Neuronal stem cell (in vitro differentiated cells): Measurements from ENCODE around the gene CCNDBP1.

Source experiments
- DNase-seq: peaks from one replicate; pipeline ENCODE4 v3.0.0-alpha.2; 2013; ENCODE audit warnings: low spot score
- H2AFZ ChIP-seq: one replicate; pipeline ENCODE4 v1.6.1; 2013; ENCODE audit warnings: mild to moderate bottlenecking, low read length, inconsistent platforms
- H2AK5ac ChIP-seq: 2 replicates; pipeline ENCODE4 v1.6.1; 2013; ENCODE audit warnings: low read depth, mild to moderate bottlenecking, inconsistent platforms, low read length, moderate library complexity, mixed read lengths
- H2BK120ac ChIP-seq: 2 replicates; pipeline ENCODE4 v1.6.1; 2013; ENCODE audit warnings: low read depth, mild to moderate bottlenecking, inconsistent platforms, low read length, moderate library complexity, mixed read lengths
- H2BK12ac ChIP-seq: one replicate; pipeline ENCODE4 v1.6.1; 2013; ENCODE audit warnings: low read length, inconsistent platforms
- H2BK15ac ChIP-seq: 2 replicates; pipeline ENCODE4 v1.6.1; 2013; ENCODE audit warnings: mild to moderate bottlenecking, low read length, inconsistent platforms, mixed read lengths
- H2BK5ac ChIP-seq: one replicate; pipeline ENCODE4 v1.6.1; 2013; ENCODE audit warnings: inconsistent platforms, mild to moderate bottlenecking, low read length, moderate library complexity
- H3K14ac ChIP-seq: one replicate; pipeline ENCODE4 v1.6.1; 2013; ENCODE audit warnings: low read length, inconsistent platforms
- H3K18ac ChIP-seq: 2 replicates; pipeline ENCODE4 v1.6.1; 2013; ENCODE audit warnings: low read length, inconsistent platforms
- H3K23ac ChIP-seq: 2 replicates; pipeline ENCODE4 v1.6.1; 2013; ENCODE audit warnings: low read depth, mild to moderate bottlenecking, mixed read lengths, low read length, inconsistent platforms; ENCODE audit not compliant: poor library complexity
- H3K27ac ChIP-seq: replicated peaks from 3 replicates; pipeline ENCODE4 v1.5.1; 2013; ENCODE audit warnings: low read length, inconsistent platforms
- H3K27me3 ChIP-seq, 3 experiments: 2 replicates each; pipeline ENCODE4 v1.6.1; 2013; ENCODE audit warnings: low read length in 3 of 3, mild to moderate bottlenecking in 2 of 3, inconsistent platforms in 1 of 3, low read depth in 1 of 3, mixed read lengths in 1 of 3, moderate library complexity in 1 of 3; ENCODE audit not compliant: control insufficient read depth in 3 of 3, insufficient read depth in 3 of 3
- H3K36me3 ChIP-seq, 2 donors: replicated peaks in 1 of 2; 2 replicates each; pipeline ENCODE4 v1.6.1; 2013; ENCODE audit warnings: low read length in 2 of 2; ENCODE audit not compliant: control insufficient read depth in 2 of 2, insufficient read depth in 2 of 2
- H3K4ac ChIP-seq: 2 replicates; pipeline ENCODE4 v1.6.1; 2013; ENCODE audit warnings: inconsistent platforms, mild to moderate bottlenecking, low read length, moderate library complexity
- H3K4me1 ChIP-seq, 2 donors: 1 replicate in 1 of 2; 2 replicates in 1 of 2; pipeline ENCODE4 v1.6.1; 2013; ENCODE audit warnings: low read length in 2 of 2, low read depth in 1 of 2; ENCODE audit not compliant: control insufficient read depth in 2 of 2, insufficient read depth in 1 of 2
- H3K4me2 ChIP-seq: one replicate; pipeline ENCODE4 v1.6.1; 2013; ENCODE audit warnings: mild to moderate bottlenecking, low read length, inconsistent platforms; ENCODE audit not compliant: insufficient read depth, poor library complexity, severe bottlenecking
- H3K4me3 ChIP-seq, 2 donors: 2 replicates each; pipeline ENCODE4 v1.5.1; 2013; ENCODE audit warnings: low read length in 2 of 2, mild to moderate bottlenecking in 2 of 2, inconsistent platforms in 1 of 2, moderate library complexity in 1 of 2
- H3K79me1 ChIP-seq: one replicate; pipeline ENCODE4 v1.6.1; 2013; ENCODE audit warnings: low read depth, mild to moderate bottlenecking, inconsistent platforms, low read length, moderate library complexity
- H3K9ac ChIP-seq: one replicate; pipeline ENCODE4 v1.6.1; 2013; ENCODE audit warnings: mild to moderate bottlenecking, low read depth, low read length, inconsistent platforms; ENCODE audit not compliant: poor library complexity
- H3K9me3 ChIP-seq, 2 donors: replicated peaks in 1 of 2; 2 replicates each; pipeline versions ENCODE3 to v1.6.1; 2013; ENCODE audit warnings: low read length in 2 of 2, mild to moderate bottlenecking in 2 of 2, inconsistent platforms in 1 of 2, low read depth in 1 of 2, mixed read lengths in 1 of 2, moderate library complexity in 1 of 2; ENCODE audit not compliant: control insufficient read depth in 2 of 2, insufficient read depth in 1 of 2
- H4K8ac ChIP-seq: one replicate; pipeline ENCODE4 v1.6.1; 2013; ENCODE audit warnings: low read depth, mild to moderate bottlenecking, inconsistent platforms, low read length, moderate library complexity
- H4K91ac ChIP-seq: one replicate; pipeline ENCODE4 v1.6.1; 2013; ENCODE audit warnings: low read length, low read depth, mild to moderate bottlenecking, inconsistent platforms; ENCODE audit not compliant: poor library complexity
- WGBS, 2 donors: extraction: QIAGEN DNeasy Blood & Tissue Kit; methylation state at CpG; one replicate each; pipeline ENCODE4 v1.1.7; 2013; ENCODE audit warnings: missing lambda C conversion rate in 2 of 2, mixed read lengths in 1 of 2; ENCODE audit not compliant: insufficient read length in 2 of 2, insufficient replicate concordance in 1 of 2; ENCODE audit errors: extremely low coverage in 2 of 2; 5-methylcytosine and 5-hydroxymethylcytosine counted together

CCNDBP1 gene

GRCh38 chr15:43237842-43238470 lies 52.8 kb downstream of the CCNDBP1 start:
- Histone ChIP-seq H3K18ac (no peak overlapping the region), H3K4me3 (peak overlapping the region in 1 of 2 donors; percentile 56), H3K27me3 (peaks cover 0 to 41% (median 0%) of the 10 kb centered on the region in 3 experiments), H3K9me3 (no peaks in the 10 kb centered on the region), H3K23ac (peak overlapping the region; percentile 10), H2BK120ac (no peak overlapping the region), H3K4ac (no peak overlapping the region), H4K91ac (no peak overlapping the region), H3K9ac (no peak overlapping the region), H2BK12ac (no peak overlapping the region), H2AFZ (no peak overlapping the region), H3K27ac (no peak overlapping the region), H4K8ac (no peak overlapping the region), H3K36me3 (no peaks in the 10 kb centered on the region), H2BK5ac (no peak overlapping the region), H3K4me2 (no peak overlapping the region), H3K4me1 (peaks cover 0 to 8% of the 10 kb centered on the region in 2 donors), H2BK15ac (no peak overlapping the region), H2AK5ac (no peak overlapping the region), H3K79me1 (no peaks in the 10 kb centered on the region), H3K14ac (no peak overlapping the region)
- no peak for DNase-seq
- no CpG with 5 or more reads among the region's 9 CpGs for WGBS, 2 donors

GRCh38 chr15:43238671-43239131 lies 53.5 kb downstream of the CCNDBP1 start:
- Histone ChIP-seq H3K27ac (no peak overlapping the region), H2BK15ac (no peak overlapping the region), H3K9ac (no peak overlapping the region), H3K36me3 (no peaks in the 10 kb centered on the region), H3K23ac (no peak overlapping the region), H3K14ac (no peak overlapping the region), H3K18ac (no peak overlapping the region), H3K4ac (no peak overlapping the region), H3K79me1 (no peaks in the 10 kb centered on the region), H4K8ac (no peak overlapping the region), H2AFZ (peak overlapping the region; percentile 32), H3K4me3 (no peak overlapping the region), H4K91ac (no peak overlapping the region), H2AK5ac (no peak overlapping the region), H3K27me3 (peaks cover 0 to 42% (median 0%) of the 10 kb centered on the region in 3 experiments), H3K4me2 (no peak overlapping the region), H3K4me1 (peaks cover 0 to 8% of the 10 kb centered on the region in 2 donors), H2BK120ac (no peak overlapping the region), H2BK5ac (no peak overlapping the region), H2BK12ac (no peak overlapping the region), H3K9me3 (no peaks in the 10 kb centered on the region)
- no peak for DNase-seq
- no CpG with 5 or more reads among the region's 10 CpGs for WGBS, 2 donors

- Histone ChIP-seq H4K8ac (no peak overlapping the region), H3K4me2 (no peak overlapping the region), H3K27me3 (peaks cover 0 to 39% (median 0%) of the 10 kb centered on the region in 3 experiments), H3K4me1 (peaks cover 0 to 8% of the 10 kb centered on the region in 2 donors), H3K4me3 (no peak overlapping the region), H3K23ac (no peak overlapping the region), H2BK15ac (no peak overlapping the region), H3K79me1 (no peaks in the 10 kb centered on the region), H2AK5ac (no peak overlapping the region), H3K9me3 (no peaks in the 10 kb centered on the region), H3K27ac (no peak overlapping the region), H3K18ac (no peak overlapping the region), H2BK5ac (no peak overlapping the region), H3K36me3 (no peaks in the 10 kb centered on the region), H4K91ac (no peak overlapping the region), H2BK12ac (no peak overlapping the region), H3K14ac (no peak overlapping the region), H2AFZ (peak overlapping the region; percentile 18), H3K4ac (no peak overlapping the region), H2BK120ac (no peak overlapping the region), H3K9ac (no peak overlapping the region)
- DNase-seq, result no peak
- WGBS, 2 donors, result no CpG with 5 or more reads among the region's 7 CpGs
These were observed 54.7 kb downstream of the CCNDBP1 start for GRCh38 chr15:43239732-43240491.

- DNase-seq, result no peak
- peaks cover 0 to 48% (median 0%) of the 10 kb centered on the region in 3 experiments for H3K27me3 ChIP-seq
- no peak overlapping the region for H3K23ac ChIP-seq
- no peak overlapping the region for H2BK5ac ChIP-seq
- no peak overlapping the region for H3K4ac ChIP-seq
- H3K4me2 ChIP-seq, result no peak overlapping the region
- no peak overlapping the region for H4K8ac ChIP-seq
- H3K4me3 ChIP-seq, result no peak overlapping the region
- H2AK5ac ChIP-seq, result no peak overlapping the region
- H3K79me1 ChIP-seq, result no peaks in the 10 kb centered on the region
- H2BK12ac ChIP-seq, result no peak overlapping the region
- H2BK120ac ChIP-seq, result no peak overlapping the region
- H2BK15ac ChIP-seq, result no peak overlapping the region
- peaks cover 0 to 8% of the 10 kb centered on the region in 2 donors for H3K4me1 ChIP-seq
- H3K14ac ChIP-seq, result no peak overlapping the region
- H3K9ac ChIP-seq, result no peak overlapping the region
- no peak overlapping the region for H3K18ac ChIP-seq
- no peak overlapping the region for H3K27ac ChIP-seq
- H3K36me3 ChIP-seq, result no peaks in the 10 kb centered on the region
- H3K9me3 ChIP-seq, result no peaks in the 10 kb centered on the region
- no peak overlapping the region for H4K91ac ChIP-seq
- no CpG with 5 or more reads among the region's 1 CpG for WGBS, 2 donors
- no peak overlapping the region for H2AFZ ChIP-seq
These were observed 55.9 kb downstream of the CCNDBP1 start for GRCh38 chr15:43241100-43241499.
